A172 (cell line): Measurements from ENCODE around the gene PTH1R. TPM values are rescaled to one million over a fixed set of nuclear protein-coding genes. Genes with fewer than 3 reads are reported as not detected.
A peak's percentile ranks its signal among the peaks of the same experiment; 100 is the strongest.

Experiments used
- DNase-seq: peaks from one replicate; pipeline ENCODE4 v3.0.0-alpha.2; 2015; ENCODE audit warnings: low spot score
- total RNA-seq: library from RNA; depleted of rRNA; stranded (reverse); fragments of >200 nt; shearing (Covaris generic); gene quantifications from 2 replicates; pipeline ENCODE4 v1.2.3, GENCODE V29; 2014

Gene PTH1R
- total RNA-seq, 1 experiment from 2014 or later: 2.8 TPM

DNA sequence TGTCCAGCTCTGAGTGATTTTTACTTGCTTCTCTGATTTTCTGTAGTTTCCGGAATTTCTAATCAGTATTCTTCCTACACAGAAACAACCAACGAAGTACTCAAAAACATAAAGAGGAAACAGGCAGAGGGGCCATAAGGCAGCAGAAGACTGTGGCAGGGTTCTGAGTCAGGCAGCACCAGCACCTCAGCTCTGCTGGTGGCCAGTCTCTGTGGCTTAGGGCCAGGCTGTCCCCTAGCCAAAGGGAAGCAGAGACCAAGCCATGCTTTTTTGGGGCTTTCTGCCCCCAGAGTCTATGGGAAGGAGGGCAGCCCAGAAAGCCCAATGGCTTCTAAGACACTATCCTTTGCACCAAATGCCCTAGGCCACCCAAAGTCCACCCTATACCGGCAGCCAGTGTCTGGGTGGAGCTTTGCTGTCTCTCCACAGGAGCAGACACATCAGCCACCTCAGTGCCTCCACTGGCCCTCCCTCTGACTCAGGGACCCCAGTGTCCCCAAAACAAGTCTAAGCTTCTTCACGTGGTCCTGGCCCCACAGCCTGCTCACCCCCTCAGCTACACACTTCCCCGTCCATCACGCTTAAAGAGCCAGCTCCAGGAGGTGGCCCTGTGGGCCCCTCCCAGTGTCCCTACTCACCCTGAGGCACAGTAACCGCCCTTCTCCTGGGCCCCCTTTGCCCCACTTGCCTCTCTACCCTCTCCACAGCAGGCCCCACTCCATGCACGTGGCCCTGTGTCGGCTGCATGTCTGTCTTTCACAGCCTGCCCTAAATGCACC is 52.8 kb downstream of the PTH1R start:
- DNase-seq: no peak

DNA sequence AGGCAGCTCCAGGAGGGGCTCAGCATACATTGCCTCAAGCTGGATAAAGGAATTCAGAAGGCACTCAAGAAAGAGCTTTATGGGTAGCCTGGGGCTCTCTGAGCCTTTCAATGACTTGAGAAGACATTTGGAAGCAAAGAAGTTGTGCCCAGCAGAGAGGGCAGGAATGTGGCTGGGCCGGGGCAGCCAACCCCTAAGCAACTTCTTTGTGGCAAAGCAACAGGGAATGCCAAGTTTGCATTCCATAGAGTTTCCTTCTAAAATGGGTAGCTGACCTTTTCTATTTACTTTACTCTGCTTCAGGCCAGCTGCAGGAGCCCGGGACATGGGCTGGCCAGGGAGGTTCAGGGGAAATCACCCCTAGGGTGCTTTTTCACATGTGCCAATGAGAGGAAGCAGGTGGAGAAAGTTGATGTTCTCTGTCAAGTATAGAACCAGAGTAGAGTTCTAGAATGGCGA is 53.5 kb downstream of the PTH1R start:
- no peak for DNase-seq

DNA sequence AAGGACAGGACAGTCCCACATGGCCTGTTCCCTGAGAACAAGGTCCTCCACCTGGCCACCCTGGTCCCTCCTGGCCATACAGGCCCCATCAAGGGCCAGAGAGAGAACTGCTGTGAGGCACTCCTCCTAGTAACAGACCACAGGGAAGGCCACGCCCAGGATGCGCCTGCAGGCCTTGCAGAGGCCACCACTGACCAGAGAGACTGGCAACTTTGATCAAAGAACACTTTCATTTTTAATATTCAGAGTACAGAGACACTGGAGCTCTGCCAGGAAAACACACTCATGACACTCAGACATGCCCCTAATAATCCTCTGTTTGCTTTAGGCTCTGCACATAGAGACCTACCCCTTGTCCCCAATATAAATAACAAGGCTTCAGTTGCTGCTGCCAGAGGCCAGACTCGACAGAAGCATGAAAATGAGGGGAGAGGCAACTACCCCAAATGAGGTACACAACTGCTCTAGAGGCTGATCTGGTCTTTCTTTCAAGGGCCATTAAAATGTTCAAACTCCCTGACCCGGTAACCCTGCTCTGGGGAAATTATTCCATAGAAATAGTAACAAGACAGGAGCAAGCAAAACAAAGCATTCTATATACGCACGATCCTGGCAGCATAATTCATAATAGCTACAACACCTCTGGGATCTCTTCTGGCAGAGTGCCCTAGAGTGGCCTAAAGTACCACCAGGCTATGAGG is 54.3 kb downstream of the PTH1R start:
- peak; percentile 57 for DNase-seq

GRCh38 chr3:46932455-46933225 is 55.1 kb downstream of the PTH1R start:
- DNase-seq: no peak

GRCh38 chr3:46933261-46933660 is 55.7 kb downstream of the PTH1R start:
- DNase-seq: no peak

DNA sequence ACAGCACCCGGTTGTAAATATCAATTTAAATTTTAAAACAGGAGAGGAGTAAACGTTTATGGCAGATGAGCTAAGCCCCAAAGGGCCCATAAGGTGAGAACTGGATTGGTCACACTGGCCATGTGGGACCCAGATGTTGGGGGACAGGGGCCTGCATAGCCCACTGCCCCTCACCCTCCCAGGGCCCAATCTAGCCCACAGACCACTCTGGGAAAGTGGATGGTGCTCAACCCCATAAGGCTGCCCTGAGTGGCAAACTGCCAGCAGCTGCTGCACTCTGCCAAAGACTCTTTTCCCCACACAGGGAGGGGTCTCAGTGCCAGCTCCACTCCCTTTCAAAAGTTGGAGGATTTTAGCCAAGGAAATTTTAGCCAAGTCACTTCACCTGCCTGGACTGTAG is 56.6 kb downstream of the PTH1R start:
- DNase-seq: no peak

DNA sequence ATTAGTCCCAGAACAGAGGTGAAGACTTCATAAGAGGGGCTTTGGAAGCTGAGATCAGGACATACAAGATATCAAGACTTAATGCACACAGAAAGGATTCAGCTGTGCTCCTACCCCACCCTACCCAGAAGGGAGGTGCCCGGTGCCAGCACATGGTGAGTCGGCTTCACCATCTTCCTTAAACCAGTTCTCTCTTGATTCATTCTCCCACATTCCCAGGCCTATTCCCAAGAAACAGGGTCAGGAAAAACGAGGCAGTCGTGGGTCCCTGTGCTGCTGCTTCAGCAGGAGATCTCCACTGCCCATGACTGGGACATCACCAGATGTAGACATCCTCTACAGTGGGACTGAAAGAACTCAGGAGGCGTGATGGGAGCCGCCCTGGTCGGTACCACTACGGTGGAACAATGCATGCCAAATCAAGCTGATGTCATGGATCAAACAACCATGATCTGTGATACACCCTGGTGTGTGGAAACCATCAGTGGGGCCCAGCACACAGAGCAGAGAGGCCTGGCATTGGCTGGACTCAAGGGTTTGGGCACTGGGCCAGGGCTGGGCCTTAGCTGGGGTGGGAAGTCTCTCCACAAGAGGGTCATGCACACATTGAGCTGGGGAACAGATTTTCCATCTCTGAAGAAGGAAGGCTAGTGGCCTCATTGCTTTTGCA is 57.1 kb downstream of the PTH1R start:
- DNase-seq: peak; percentile 60

DNA sequence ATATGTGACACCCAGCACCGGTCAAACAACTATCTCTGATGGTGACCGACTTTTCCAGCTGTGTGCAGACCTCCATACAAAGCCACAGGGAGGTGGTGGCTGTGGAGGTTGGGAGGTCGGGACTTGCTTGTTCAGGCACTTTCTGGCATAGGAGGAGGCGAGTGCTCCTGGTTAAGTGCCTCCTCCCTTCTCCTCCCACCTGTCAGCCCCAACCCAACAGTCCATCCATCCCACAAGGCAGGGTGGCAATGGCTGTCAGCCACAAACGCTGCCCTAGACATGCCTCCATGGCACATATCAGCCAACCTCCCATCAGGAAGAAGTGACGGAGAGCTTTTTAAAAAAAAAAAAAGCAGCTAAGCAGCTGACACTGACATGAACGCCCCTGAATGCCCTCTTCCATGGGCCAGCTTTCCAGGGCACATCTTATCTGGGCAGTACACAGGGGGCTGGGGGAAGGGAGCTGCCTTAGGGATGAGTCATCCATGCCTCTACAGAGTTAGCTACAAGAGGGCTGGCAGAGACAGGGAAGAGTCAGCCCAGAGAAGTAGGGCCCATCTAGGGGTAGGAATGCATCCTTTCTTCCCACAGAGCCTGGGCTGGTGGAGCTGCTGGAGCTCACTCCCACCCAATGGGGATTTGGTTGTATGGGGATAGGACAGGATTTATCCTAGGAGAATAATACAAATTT is 57.8 kb downstream of the PTH1R start:
- peak; percentile 98 for DNase-seq

- no peak for DNase-seq
These were observed 58.6 kb downstream of the PTH1R start for GRCh38 chr3:46935989-46936558.

DNA sequence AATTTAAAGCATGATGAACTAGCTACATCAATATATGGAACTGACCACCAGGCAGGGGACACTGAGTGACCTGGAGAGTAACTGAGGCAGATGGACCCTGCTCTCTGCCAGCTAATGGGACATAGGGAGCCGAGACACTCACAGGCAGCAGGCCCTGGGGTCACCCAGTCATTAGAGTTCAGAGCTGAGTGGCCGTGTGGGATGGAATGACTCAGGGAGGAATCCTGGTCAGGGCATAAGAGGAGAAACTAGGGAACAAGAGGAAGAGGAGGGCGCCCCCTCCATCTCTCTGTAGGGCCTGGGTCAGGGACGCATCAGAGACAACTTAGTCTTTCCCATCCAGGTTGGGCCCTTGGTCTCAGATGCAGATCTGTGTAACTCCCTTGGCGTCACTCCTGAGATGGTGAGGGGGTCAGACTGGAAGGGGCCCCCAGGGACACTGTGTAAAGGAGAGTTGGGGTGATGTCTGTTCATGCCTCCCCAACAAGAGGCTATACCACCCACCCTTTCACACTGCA is 59.3 kb downstream of the PTH1R start:
- DNase-seq: no peak

DNA sequence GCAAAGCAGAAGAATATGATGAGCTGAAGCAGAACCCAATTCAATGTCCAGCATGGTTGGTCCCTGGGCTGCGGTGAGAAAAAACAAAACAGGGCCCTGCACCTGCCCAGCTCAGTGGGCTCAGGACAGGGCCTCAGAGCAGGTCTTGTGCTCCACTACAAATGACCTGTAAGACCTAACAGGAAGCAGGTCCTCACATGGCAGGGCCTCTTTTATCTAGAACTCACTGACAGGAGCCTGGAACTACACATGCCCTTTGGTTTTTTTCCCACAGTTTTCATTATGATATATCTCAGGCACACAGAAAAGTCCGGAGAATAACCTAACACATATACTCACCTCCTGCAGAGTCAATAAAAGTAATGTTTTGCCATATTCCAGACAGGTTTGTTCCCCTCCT is 60.6 kb downstream of the PTH1R start:
- no peak for DNase-seq

- DNase-seq: no peak
These were observed 62.3 kb downstream of the PTH1R start for GRCh38 chr3:46939578-46940445.

DNA sequence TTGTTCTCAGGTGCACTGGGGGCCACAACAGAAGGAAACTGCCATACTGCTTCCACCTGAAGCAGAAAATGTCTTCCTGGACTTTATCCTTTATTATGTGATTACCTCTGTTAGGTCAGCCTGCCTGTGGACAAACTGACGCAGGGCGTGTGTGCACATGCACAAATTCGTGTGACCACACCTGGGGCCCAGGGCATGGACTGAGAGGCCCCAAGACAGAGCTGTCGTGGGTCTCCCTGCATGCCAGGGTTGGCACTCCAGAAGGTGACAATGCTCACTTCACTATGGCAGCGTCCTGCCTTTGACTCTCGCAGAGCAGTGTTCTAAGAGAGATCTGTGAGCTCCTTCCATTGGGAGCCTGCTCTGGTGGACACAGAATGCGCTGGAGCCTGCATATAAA is 64.6 kb downstream of the PTH1R start:
- no peak for DNase-seq

- DNase-seq: no peak
These were observed 65.1 kb downstream of the PTH1R start for GRCh38 chr3:46942481-46943236.

DNA sequence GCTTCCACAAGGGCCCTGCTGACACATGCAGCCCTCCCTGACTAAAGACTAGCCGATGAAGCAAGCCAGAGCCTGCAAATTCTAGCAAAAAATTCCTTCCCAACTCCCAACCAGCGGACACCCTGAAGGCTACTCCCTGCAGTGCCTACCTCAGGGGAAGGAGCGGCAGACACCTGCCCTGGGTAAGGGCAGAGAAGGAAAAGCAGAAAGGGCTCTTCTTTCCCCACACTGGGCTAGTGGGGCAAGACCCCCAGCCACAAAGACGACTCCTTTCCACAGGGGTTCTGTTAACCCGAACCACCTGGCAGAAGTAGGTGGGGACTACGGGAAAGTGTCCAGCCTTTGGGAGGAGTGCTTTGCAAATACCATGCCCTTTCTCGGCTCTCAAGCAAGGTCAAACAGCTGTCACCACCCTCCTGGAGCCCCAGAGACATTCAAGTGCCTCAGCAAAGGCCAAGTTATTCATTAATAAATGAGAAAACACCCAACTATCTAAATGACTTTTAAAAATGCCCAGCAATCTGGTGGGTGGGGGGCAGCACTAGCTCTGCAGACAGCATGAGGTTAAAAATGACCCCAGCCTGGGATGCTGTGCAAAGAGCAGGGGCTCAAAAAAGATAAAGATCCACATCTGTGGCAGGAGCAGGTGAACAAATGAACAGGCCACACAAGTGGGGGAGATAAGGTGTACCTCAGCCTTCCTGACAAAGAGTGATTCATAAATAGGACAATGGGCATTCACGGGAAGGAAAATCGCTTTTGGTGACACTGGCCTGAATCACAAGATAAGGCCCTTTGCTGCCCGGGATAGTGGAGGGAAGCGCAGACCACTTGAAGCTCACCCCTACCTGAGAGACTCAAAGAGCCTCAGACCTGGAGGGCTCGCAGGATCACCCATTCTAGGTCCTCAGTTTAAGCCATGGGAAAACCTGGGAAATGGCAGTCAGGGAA is 66.0 kb downstream of the PTH1R start:
- DNase-seq: peak; percentile 68

DNA sequence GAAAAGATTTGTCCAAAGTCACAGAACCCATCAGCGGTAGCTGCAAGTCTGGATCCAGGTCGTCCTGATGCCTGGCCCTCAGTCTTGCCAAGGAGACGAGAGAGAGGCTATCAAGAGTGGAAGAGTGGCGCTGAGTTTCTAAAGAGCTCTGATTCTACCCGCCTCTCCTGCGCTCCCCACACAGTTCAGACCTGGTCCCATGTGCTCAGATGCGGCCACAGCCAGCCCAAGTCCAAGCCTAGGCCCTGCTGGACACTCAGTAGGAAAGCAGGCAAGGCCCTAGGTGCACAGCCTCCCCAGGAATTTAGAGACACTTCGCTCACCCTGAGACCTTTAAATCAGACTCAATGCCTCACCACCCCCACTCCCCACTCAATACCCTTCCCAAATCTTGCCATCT is 66.7 kb downstream of the PTH1R start:
- DNase-seq: no peak

- no peak for DNase-seq
These were observed 68.9 kb downstream of the PTH1R start for GRCh38 chr3:46946416-46946815.
